ENCODE results near the gene BLM. TPM values are rescaled to one million over a fixed set of nuclear protein-coding genes. Genes with fewer than 3 reads are reported as not detected.

Gene BLM
- total RNA-seq, 1 experiment from 2014 or later: 33.5 TPM

GRCh38 chr15:90860450-90860849 is 143.3 kb downstream of the BLM start:
- no peak for DNase-seq
- H3K27me3 ChIP-seq (ENCODE audit: low read length): no peaks in the 10 kb centered on the region
- H3K4me1 ChIP-seq (ENCODE audit: low read length): peaks cover 40% of the 10 kb centered on the region
- no peak overlapping the region for H3K27ac ChIP-seq (ENCODE audit: low read length)
- no peaks in the 10 kb centered on the region for H3K9me2 ChIP-seq (replicated peaks; ENCODE audit: insufficient read depth, low read length)
- no peak overlapping the region for H3K4me2 ChIP-seq (ENCODE audit: low read depth, low read length, poor library complexity, severe bottlenecking)
- no peaks in the 10 kb centered on the region for H4K20me1 ChIP-seq (ENCODE audit: insufficient read depth, low read depth, low read length)
- H3K4me3 ChIP-seq (ENCODE audit: low read length): no peak overlapping the region
- H3K36me3 ChIP-seq (ENCODE audit: insufficient read depth, low read length): no peaks in the 10 kb centered on the region
- H3K9me3 ChIP-seq (ENCODE audit: low read length): no peaks in the 10 kb centered on the region
- no peaks in the 10 kb centered on the region for H3K79me2 ChIP-seq (ENCODE audit: low read length)
- H2AFZ ChIP-seq (ENCODE audit: low read length): no peak overlapping the region
- no peak overlapping the region for H3K9ac ChIP-seq (ENCODE audit: low read length)

DNA sequence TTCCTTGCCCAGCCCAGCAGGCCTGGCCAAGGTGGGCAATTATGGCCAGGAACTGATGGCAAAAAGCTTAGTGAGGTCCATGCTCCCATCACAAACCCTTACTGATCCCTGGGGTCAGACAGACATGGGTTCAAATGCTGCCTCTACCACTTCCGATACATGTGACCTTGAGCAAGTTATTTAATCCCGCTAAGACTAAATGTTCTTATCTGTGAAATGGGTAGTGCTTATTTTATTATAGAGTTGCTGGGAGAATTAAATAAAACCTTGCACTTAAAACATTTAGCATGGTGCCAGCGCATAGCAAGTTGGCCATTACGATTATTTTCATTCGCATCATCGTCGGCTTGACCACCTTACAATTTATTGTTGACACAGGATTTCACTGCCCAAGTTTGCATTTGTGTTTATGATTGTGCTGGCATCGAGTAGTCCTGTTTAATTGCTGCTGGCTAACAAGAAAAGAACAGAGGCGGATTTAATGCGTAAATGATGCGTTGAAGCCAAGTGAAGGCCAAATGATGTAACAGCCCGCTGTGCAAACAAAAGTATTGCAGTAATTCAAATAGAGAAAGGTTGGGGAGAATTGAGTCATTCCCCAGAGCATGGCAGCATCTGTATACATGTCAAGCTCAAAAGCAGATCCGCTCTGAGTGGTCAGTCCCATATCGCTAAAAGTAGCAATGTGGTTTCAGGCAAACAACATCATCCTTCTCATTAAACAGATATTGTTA is 144.0 kb downstream of the BLM start:
- no peak overlapping the region for H2AFZ ChIP-seq (ENCODE audit: low read length)
- no peaks in the 10 kb centered on the region for H3K27me3 ChIP-seq (ENCODE audit: low read length)
- DNase-seq: no peak
- no peaks in the 10 kb centered on the region for H3K9me2 ChIP-seq (replicated peaks; ENCODE audit: insufficient read depth, low read length)
- no peak overlapping the region for H3K4me3 ChIP-seq (ENCODE audit: low read length)
- H3K36me3 ChIP-seq (ENCODE audit: insufficient read depth, low read length): no peaks in the 10 kb centered on the region
- no peak overlapping the region for H3K4me2 ChIP-seq (ENCODE audit: low read depth, low read length, poor library complexity, severe bottlenecking)
- no peak overlapping the region for H3K27ac ChIP-seq (ENCODE audit: low read length)
- no peaks in the 10 kb centered on the region for H4K20me1 ChIP-seq (ENCODE audit: insufficient read depth, low read depth, low read length)
- no peaks in the 10 kb centered on the region for H3K79me2 ChIP-seq (ENCODE audit: low read length)
- no peak overlapping the region for H3K9ac ChIP-seq (ENCODE audit: low read length)
- H3K9me3 ChIP-seq (ENCODE audit: low read length): no peaks in the 10 kb centered on the region
- peaks cover 36% of the 10 kb centered on the region for H3K4me1 ChIP-seq (ENCODE audit: low read length)

- no peaks in the 10 kb centered on the region for H3K9me3 ChIP-seq (ENCODE audit: low read length)
- peak overlapping the region; percentile 47 for H3K4me2 ChIP-seq (ENCODE audit: low read depth, low read length, poor library complexity, severe bottlenecking)
- H3K4me1 ChIP-seq (ENCODE audit: low read length): peaks cover 23% of the 10 kb centered on the region
- H3K79me2 ChIP-seq (ENCODE audit: low read length): no peaks in the 10 kb centered on the region
- no peak for DNase-seq
- H3K9me2 ChIP-seq (replicated peaks; ENCODE audit: insufficient read depth, low read length): no peaks in the 10 kb centered on the region
- H3K4me3 ChIP-seq (ENCODE audit: low read length): no peak overlapping the region
- no peaks in the 10 kb centered on the region for H3K27me3 ChIP-seq (ENCODE audit: low read length)
- peak overlapping the region; percentile 69 for H3K27ac ChIP-seq (ENCODE audit: low read length)
- no peaks in the 10 kb centered on the region for H3K36me3 ChIP-seq (ENCODE audit: insufficient read depth, low read length)
- no peak overlapping the region for H2AFZ ChIP-seq (ENCODE audit: low read length)
- H3K9ac ChIP-seq (ENCODE audit: low read length): peak overlapping the region; percentile 29
- H4K20me1 ChIP-seq (ENCODE audit: insufficient read depth, low read depth, low read length): no peaks in the 10 kb centered on the region
Observed at GRCh38 chr15:90862487-90862886, 145.3 kb downstream of the BLM start.

DNA sequence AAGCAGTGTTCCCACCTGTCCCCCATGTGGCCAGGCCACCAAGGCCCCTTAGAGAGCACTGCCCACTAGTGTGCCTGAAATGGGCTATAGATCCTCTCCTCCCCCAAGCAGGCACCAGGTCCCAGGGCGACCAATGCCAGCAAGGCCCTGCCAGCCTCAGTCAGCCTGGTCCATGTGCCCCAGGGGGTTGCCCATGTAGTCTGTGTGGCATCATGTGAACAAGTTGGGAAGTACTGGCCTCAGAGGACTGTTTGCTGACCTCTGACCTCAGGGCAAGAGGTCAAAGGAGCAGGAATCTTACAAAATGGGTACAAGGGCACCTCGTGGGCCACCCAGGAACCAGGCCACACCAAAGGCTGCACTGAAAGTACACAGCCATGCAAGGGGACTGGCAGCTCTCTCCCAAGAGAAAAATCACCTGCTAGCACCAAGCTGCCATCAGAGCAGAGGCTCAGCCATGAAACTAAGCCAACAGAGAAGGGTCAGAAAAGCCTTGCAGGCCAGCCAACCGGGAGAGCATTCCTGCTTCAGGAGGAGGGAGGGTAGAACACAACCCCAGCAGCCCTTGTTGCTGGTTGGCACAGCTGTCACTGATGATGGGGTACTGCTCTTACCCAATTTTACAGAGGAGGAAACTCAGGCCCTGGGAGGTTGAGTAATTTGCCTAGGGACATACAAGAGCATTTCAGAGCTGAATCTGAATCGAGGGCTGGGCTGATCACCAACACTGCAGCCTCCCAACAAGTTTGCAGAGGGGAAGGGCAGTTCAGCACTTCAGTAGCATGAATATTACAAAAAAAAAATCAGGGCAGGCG is 146.0 kb downstream of the BLM start:
- peak overlapping the region; percentile 47 for H3K4me2 ChIP-seq (ENCODE audit: low read depth, low read length, poor library complexity, severe bottlenecking)
- peak; percentile 80 for DNase-seq
- H3K4me3 ChIP-seq (ENCODE audit: low read length): no peak overlapping the region
- no peaks in the 10 kb centered on the region for H3K9me2 ChIP-seq (replicated peaks; ENCODE audit: insufficient read depth, low read length)
- H4K20me1 ChIP-seq (ENCODE audit: insufficient read depth, low read depth, low read length): no peaks in the 10 kb centered on the region
- H2AFZ ChIP-seq (ENCODE audit: low read length): peak overlapping the region; percentile 44; the same call in 1 of the 2 replicates
- no peaks in the 10 kb centered on the region for H3K79me2 ChIP-seq (ENCODE audit: low read length)
- peak overlapping the region; percentile 29 for H3K9ac ChIP-seq (ENCODE audit: low read length)
- H3K27ac ChIP-seq (ENCODE audit: low read length): peak overlapping the region; percentile 69
- no peaks in the 10 kb centered on the region for H3K27me3 ChIP-seq (ENCODE audit: low read length)
- H3K9me3 ChIP-seq (ENCODE audit: low read length): no peaks in the 10 kb centered on the region
- peaks cover 21% of the 10 kb centered on the region for H3K4me1 ChIP-seq (ENCODE audit: low read length)
- H3K36me3 ChIP-seq (ENCODE audit: insufficient read depth, low read length): no peaks in the 10 kb centered on the region

GRCh38 chr15:90863987-90864386 is 146.8 kb downstream of the BLM start:
- no peaks in the 10 kb centered on the region for H3K36me3 ChIP-seq (ENCODE audit: insufficient read depth, low read length)
- no peaks in the 10 kb centered on the region for H3K27me3 ChIP-seq (ENCODE audit: low read length)
- no peak overlapping the region for H2AFZ ChIP-seq (ENCODE audit: low read length)
- no peak for DNase-seq
- no peaks in the 10 kb centered on the region for H3K79me2 ChIP-seq (ENCODE audit: low read length)
- no peak overlapping the region for H3K4me3 ChIP-seq (ENCODE audit: low read length)
- H3K9ac ChIP-seq (ENCODE audit: low read length): peak overlapping the region; percentile 29
- no peaks in the 10 kb centered on the region for H4K20me1 ChIP-seq (ENCODE audit: insufficient read depth, low read depth, low read length)
- H3K4me2 ChIP-seq (ENCODE audit: low read depth, low read length, poor library complexity, severe bottlenecking): peak overlapping the region; percentile 47
- peaks cover 21% of the 10 kb centered on the region for H3K4me1 ChIP-seq (ENCODE audit: low read length)
- no peaks in the 10 kb centered on the region for H3K9me3 ChIP-seq (ENCODE audit: low read length)
- no peaks in the 10 kb centered on the region for H3K9me2 ChIP-seq (replicated peaks; ENCODE audit: insufficient read depth, low read length)
- H3K27ac ChIP-seq (ENCODE audit: low read length): peak overlapping the region; percentile 69

DNA sequence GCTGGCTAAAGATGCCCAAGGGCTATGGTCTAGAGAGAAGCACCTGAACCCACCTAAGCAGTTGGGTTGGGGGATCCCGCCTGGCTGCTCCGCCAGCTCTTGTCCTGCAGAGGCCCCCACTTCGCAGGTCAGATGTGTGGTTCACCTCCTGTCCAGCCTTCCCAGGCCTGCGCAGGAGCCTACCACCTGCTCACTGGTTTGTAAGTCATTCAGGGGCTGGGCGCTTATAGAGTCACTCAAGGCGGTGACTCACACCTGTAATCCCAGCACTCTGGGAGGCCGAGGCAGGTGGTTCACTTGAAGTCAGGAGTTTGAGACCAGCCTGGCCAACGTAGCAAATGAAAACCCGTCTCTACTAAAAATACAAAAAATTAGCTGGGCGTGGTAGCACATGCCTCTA is 147.4 kb downstream of the BLM start:
- no peaks in the 10 kb centered on the region for H3K9me2 ChIP-seq (replicated peaks; ENCODE audit: insufficient read depth, low read length)
- peaks cover 26% of the 10 kb centered on the region for H3K4me1 ChIP-seq (ENCODE audit: low read length)
- no peaks in the 10 kb centered on the region for H3K27me3 ChIP-seq (ENCODE audit: low read length)
- H3K9ac ChIP-seq (ENCODE audit: low read length): no peak overlapping the region
- no peaks in the 10 kb centered on the region for H4K20me1 ChIP-seq (ENCODE audit: insufficient read depth, low read depth, low read length)
- H3K9me3 ChIP-seq (ENCODE audit: low read length): no peaks in the 10 kb centered on the region
- H3K36me3 ChIP-seq (ENCODE audit: insufficient read depth, low read length): no peaks in the 10 kb centered on the region
- DNase-seq: no peak
- H3K4me3 ChIP-seq (ENCODE audit: low read length): no peak overlapping the region
- no peak overlapping the region for H2AFZ ChIP-seq (ENCODE audit: low read length)
- H3K4me2 ChIP-seq (ENCODE audit: low read depth, low read length, poor library complexity, severe bottlenecking): no peak overlapping the region
- H3K79me2 ChIP-seq (ENCODE audit: low read length): no peaks in the 10 kb centered on the region
- H3K27ac ChIP-seq (ENCODE audit: low read length): no peak overlapping the region

DNA sequence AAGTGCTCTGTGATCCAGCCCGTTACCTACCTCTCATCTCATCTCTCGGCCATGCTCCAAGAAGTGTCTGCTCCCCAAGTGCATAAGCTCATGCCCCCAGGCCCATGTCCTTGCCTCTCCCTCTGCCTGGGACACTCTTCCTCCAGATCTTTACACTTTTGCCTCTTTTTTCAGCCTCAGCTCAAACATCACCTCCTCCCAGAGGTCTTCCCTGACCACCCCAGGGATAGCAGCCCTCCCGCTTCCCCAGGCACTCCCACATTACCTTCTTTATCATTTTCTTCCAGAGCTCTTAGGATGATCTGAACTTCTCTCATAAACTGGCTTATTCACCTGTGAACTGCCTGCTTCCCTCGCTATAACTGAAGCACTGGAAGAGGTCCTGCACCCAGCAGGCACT is 148.6 kb downstream of the BLM start:
- no peaks in the 10 kb centered on the region for H4K20me1 ChIP-seq (ENCODE audit: insufficient read depth, low read depth, low read length)
- H3K27ac ChIP-seq (ENCODE audit: low read length): no peak overlapping the region
- H3K79me2 ChIP-seq (ENCODE audit: low read length): no peaks in the 10 kb centered on the region
- peaks cover 38% of the 10 kb centered on the region for H3K4me1 ChIP-seq (ENCODE audit: low read length)
- no peaks in the 10 kb centered on the region for H3K9me3 ChIP-seq (ENCODE audit: low read length)
- H3K9ac ChIP-seq (ENCODE audit: low read length): no peak overlapping the region
- DNase-seq: no peak
- H2AFZ ChIP-seq (ENCODE audit: low read length): no peak overlapping the region
- no peak overlapping the region for H3K4me2 ChIP-seq (ENCODE audit: low read depth, low read length, poor library complexity, severe bottlenecking)
- H3K4me3 ChIP-seq (ENCODE audit: low read length): no peak overlapping the region
- no peaks in the 10 kb centered on the region for H3K36me3 ChIP-seq (ENCODE audit: insufficient read depth, low read length)
- no peaks in the 10 kb centered on the region for H3K27me3 ChIP-seq (ENCODE audit: low read length)
- no peaks in the 10 kb centered on the region for H3K9me2 ChIP-seq (replicated peaks; ENCODE audit: insufficient read depth, low read length)
